ENCODE results near the gene TPM2. TPM values are rescaled to one million over a fixed set of nuclear protein-coding genes. Genes with fewer than 3 reads are reported as not detected.

The TPM2 gene
- total and polyA plus RNA-seq, 10 of the 15 experiments (the other 5 are each of a cell fraction or from before 2014, with no cell fraction given), result 0.11 to 9.3 (median 1.1) TPM

DNA sequence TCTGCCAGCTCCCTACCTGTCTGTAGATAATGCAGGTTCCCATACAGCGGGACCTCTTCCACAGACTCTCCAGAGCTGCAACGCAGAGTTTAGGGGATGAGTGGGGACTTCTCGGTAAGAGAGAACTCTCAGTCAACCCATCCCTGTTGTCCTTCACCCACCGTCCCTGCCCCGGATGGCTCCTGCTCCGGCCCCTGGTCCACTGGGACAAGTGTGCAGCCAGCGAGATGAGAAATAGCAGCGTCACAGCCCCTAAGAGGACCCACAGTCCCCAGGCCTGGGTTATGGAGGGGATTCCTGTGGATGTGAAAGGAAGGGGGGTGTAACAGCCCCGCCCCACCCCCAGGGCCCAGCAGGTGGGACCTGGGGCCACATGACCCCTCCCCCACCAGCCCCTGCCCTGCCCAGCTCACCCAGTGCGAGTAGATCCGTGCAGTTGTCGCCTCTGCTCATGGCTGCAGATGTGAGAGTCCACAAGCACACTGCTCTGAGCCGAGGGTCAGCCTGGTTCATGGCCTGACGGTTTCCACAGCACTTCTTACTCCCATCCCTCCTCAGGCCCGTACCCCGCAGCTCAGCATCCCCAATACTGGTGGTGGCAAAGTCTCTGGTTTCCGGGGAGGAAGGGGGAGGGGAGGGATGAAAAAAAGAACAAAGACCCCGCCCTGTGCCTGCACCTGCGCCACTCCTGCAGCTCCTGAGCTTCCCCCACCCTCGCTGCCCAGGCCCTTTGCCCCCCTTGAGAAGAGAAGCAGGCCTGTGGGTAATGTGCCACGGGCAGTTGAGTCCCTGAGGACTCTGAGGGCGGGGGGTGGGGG lies 39.2 kb downstream of the TPM2 start, which contains the start of gene SIT1:
TSS of gene SIT1 (minus strand) at position 591 of the 818 bp plus-strand sequence. CDS start at position 513, 78 bp downstream.
- no peaks in the 10 kb centered on the region for H3K9me3 ChIP-seq (replicated peaks; ENCODE audit: control insufficient read depth, insufficient read depth, low read length)
- H4K20me1 ChIP-seq (ENCODE audit: control insufficient read depth, insufficient read depth), result no peaks in the 10 kb centered on the region
- peak; percentile 19 for ATAC-seq
- CTCF ChIA-PET, result interaction anchor here (0.9 to 8.8 kb wide), 8 partner anchors 7 to 85 kb away, joined by 3 to 139 read pairs (median 76); partner anchors contain the start of genes ARHGEF39, CCDC107, CD72 and CREB3
- no peaks in the 10 kb centered on the region for H3K27me3 ChIP-seq (replicated peaks in 1 of 2; ENCODE audit: control insufficient read depth in 2 of 2, insufficient read depth in 2 of 2, low read length in 1 of 2)
- H3K4me1 ChIP-seq (ENCODE audit: control insufficient read depth, insufficient read depth, low read length), result peaks cover 31% of the 10 kb centered on the region
- H3K79me2 ChIP-seq (ENCODE audit: control insufficient read depth, insufficient read depth, low read length), result peaks cover 20% of the 10 kb centered on the region
- intact Hi-C loops (cut with micrococcal nuclease; ENCODE audit: unreplicated experiment) (loop anchor here (10.0 kb wide), 1 partner anchor 174 kb away; the partner anchor contains the start of genes FAM221B and TMEM8B), in situ Hi-C loops (cut with MboI) (no loop called here)
- peak within 1 kb of the TSS; percentile 93 for H3K27ac ChIP-seq (ENCODE audit: control insufficient read depth, insufficient read depth)
- peak within 1 kb of the TSS; percentile 93 for H3K4me2 ChIP-seq (ENCODE audit: control insufficient read depth, insufficient read depth)
- no TSS peak for BruUV-seq (replicated peaks)
- H3K9ac ChIP-seq (ENCODE audit: control insufficient read depth, insufficient read depth, low read length), result peak within 1 kb of the TSS; percentile 89
- WGBS (ENCODE audit: insufficient coverage, insufficient replicate concordance, low lambda C conversion rate, missing lambda C conversion rate), result 8% methylated on average over 22 of the region's 22 CpGs
- POLR2A ChIA-PET, result interaction anchor here (0.6 to 11.1 kb wide), 7 partner anchors 10 to 306 kb away, joined by 3 to 163 read pairs (median 7); partner anchors contain the start of genes ARHGEF39, CCDC107, CD72 and CREB3
- peak within 1 kb of the TSS; percentile 77 for H2AFZ ChIP-seq (ENCODE audit: control insufficient read depth, low read depth, low read length)
- H3K4me3 ChIP-seq, result peak within 1 kb of the TSS; percentile 100
- FAIRE-seq, result no peak
- no peaks in the 10 kb centered on the region for H3K36me3 ChIP-seq (ENCODE audit: control insufficient read depth in 2 of 2, insufficient read depth in 2 of 2, low read length in 1 of 2)
- no peak for DNase-seq (ENCODE audit: low read depth, low spot score)
- SMC1A ChIA-PET (ENCODE audit: uncharacterized antibody, unreplicated experiment), result interaction anchor here (0.8 to 7.7 kb wide), 7 partner anchors 9 to 99 kb away, joined by 3 to 114 read pairs (median 32); partner anchors contain the start of genes ARHGEF39, CCDC107, CREB3 and GBA2
- RAD21 ChIA-PET (ENCODE audit: unreplicated experiment), result interaction anchor here (0.5 to 9.6 kb wide), 9 partner anchors 7 to 578 kb away, joined by 3 to 133 read pairs (median 15); partner anchors contain the start of genes ARHGEF39, CCDC107, CREB3 and RMRP
- TF ChIP-seq TCF12 (IDR thresholded peaks at IDR 0.05; ENCODE audit: low read depth, low read length), result 0 out of 2 replicates have a peak, but pooled peaks have one; percentile 3
- TF ChIP-seq TBL1XR1 (IDR thresholded peaks at IDR 0.05; ENCODE audit: low read depth, low read length), result no peak
- TF ChIP-seq TCF3 (IDR thresholded peaks at IDR 0.05; ENCODE audit: borderline replicate concordance, insufficient read depth, low read depth, low read length), result 0 out of 2 replicates have a peak, but pooled peaks have one; percentile 10
- TF ChIP-seq YY1 (IDR thresholded peaks at IDR 0.05; ENCODE audit: low read depth, low read length), result no peak; the same call in 1 of the 2 replicates
- no peak for TF ChIP-seq NR2F1 (conservative IDR thresholded peaks at IDR 0.05)
- no peak for TF ChIP-seq POLR2AphosphoS5 (IDR thresholded peaks at IDR 0.05; ENCODE audit: low read length)
- TF ChIP-seq REST (IDR thresholded peaks at IDR 0.05; ENCODE audit: low read depth, low read length), result no peak
- TF ChIP-seq, protein P1, sequence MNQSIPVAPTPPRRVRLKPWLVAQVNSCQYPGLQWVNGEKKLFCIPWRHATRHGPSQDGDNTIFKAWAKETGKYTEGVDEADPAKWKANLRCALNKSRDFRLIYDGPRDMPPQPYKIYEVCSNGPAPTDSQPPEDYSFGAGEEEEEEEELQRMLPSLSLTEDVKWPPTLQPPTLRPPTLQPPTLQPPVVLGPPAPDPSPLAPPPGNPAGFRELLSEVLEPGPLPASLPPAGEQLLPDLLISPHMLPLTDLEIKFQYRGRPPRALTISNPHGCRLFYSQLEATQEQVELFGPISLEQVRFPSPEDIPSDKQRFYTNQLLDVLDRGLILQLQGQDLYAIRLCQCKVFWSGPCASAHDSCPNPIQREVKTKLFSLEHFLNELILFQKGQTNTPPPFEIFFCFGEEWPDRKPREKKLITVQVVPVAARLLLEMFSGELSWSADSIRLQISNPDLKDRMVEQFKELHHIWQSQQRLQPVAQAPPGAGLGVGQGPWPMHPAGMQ (IDR thresholded peaks at IDR 0.05; ENCODE audit: borderline replicate concordance), result no peak
- no peak for TF ChIP-seq E4F1 (IDR thresholded peaks at IDR 0.05; ENCODE audit: borderline replicate concordance, partially characterized antibody)
- TF ChIP-seq SMARCA5 (IDR thresholded peaks at IDR 0.05), result no peak
- peak; percentile 62 for TF ChIP-seq MEF2B (IDR thresholded peaks at IDR 0.05; ENCODE audit: partially characterized antibody, poor library complexity, severe bottlenecking)
- TF ChIP-seq ZBED1 (IDR thresholded peaks at IDR 0.05; ENCODE audit: borderline replicate concordance), result no peak; the same call in 1 of the 2 replicates
- no peak for TF ChIP-seq SUZ12 (IDR thresholded peaks at IDR 0.05; ENCODE audit: unreplicated experiment)
- TF ChIP-seq CREM (IDR thresholded peaks at IDR 0.05; ENCODE audit: low read depth), result no peak
